IPS-15b (cell line): ENCODE data around the gene SKI.
A peak's percentile ranks its signal among the peaks of the same experiment; 100 is the strongest.

Source experiments
- H3K27me3 ChIP-seq: one replicate; pipeline ENCODE4 v1.6.1; 2013; ENCODE audit warnings: low read length; ENCODE audit not compliant: control insufficient read depth, insufficient read depth
- H3K36me3 ChIP-seq: one replicate; pipeline ENCODE4 v1.6.1; 2013; ENCODE audit warnings: low read length; ENCODE audit not compliant: control insufficient read depth, insufficient read depth
- H3K4me1 ChIP-seq: one replicate; pipeline ENCODE4 v1.6.1; 2013; ENCODE audit warnings: mild to moderate bottlenecking, low read length; ENCODE audit not compliant: control insufficient read depth, insufficient read depth
- H3K4me3 ChIP-seq: one replicate; pipeline ENCODE4 v1.5.1; 2013; ENCODE audit warnings: low read depth, low read length
- H3K9ac ChIP-seq: one replicate; pipeline ENCODE4 v1.6.1; 2013; ENCODE audit warnings: low read depth, mild to moderate bottlenecking, low read length
- H3K9me3 ChIP-seq: one replicate; pipeline ENCODE4 v1.6.1; 2013; ENCODE audit warnings: mild to moderate bottlenecking, low read length; ENCODE audit not compliant: control insufficient read depth, insufficient read depth

Gene SKI

GRCh38 chr1:2205191-2205952 is 22.7 kb upstream of the SKI start:
- no peaks in the 10 kb centered on the region for H3K36me3 ChIP-seq
- no peak overlapping the region for H3K9ac ChIP-seq
- peak overlapping the region; percentile 42 for H3K4me3 ChIP-seq
- H3K4me1 ChIP-seq, result peaks cover 2% of the 10 kb centered on the region
- no peaks in the 10 kb centered on the region for H3K9me3 ChIP-seq
- no peaks in the 10 kb centered on the region for H3K27me3 ChIP-seq

GRCh38 chr1:2206813-2207487 is 21.2 kb upstream of the SKI start:
- Histone ChIP-seq H3K36me3 (no peaks in the 10 kb centered on the region), H3K4me3 (no peak overlapping the region), H3K27me3 (no peaks in the 10 kb centered on the region), H3K4me1 (peaks cover 2% of the 10 kb centered on the region), H3K9me3 (no peaks in the 10 kb centered on the region), H3K9ac (no peak overlapping the region)

- no peaks in the 10 kb centered on the region for H3K36me3 ChIP-seq
- no peaks in the 10 kb centered on the region for H3K9me3 ChIP-seq
- peaks cover 2% of the 10 kb centered on the region for H3K4me1 ChIP-seq
- H3K9ac ChIP-seq, result no peak overlapping the region
- H3K4me3 ChIP-seq, result no peak overlapping the region
- no peaks in the 10 kb centered on the region for H3K27me3 ChIP-seq
Measured at GRCh38 chr1:2208309-2209239, 19.5 kb upstream of the SKI start.

GRCh38 chr1:2209400-2210083 is 18.6 kb upstream of the SKI start:
- Histone ChIP-seq H3K27me3 (no peaks in the 10 kb centered on the region), H3K36me3 (no peaks in the 10 kb centered on the region), H3K9ac (no peak overlapping the region), H3K4me3 (no peak overlapping the region), H3K4me1 (no peaks in the 10 kb centered on the region), H3K9me3 (no peaks in the 10 kb centered on the region)

GRCh38 chr1:2210084-2210653 is 17.9 kb upstream of the SKI start:
- H3K27me3 ChIP-seq, result no peaks in the 10 kb centered on the region
- no peaks in the 10 kb centered on the region for H3K4me1 ChIP-seq
- H3K9ac ChIP-seq, result no peak overlapping the region
- no peaks in the 10 kb centered on the region for H3K9me3 ChIP-seq
- H3K36me3 ChIP-seq, result no peaks in the 10 kb centered on the region
- H3K4me3 ChIP-seq, result no peak overlapping the region

- Histone ChIP-seq H3K4me3 (no peak overlapping the region), H3K27me3 (no peaks in the 10 kb centered on the region), H3K9ac (no peak overlapping the region), H3K4me1 (no peaks in the 10 kb centered on the region), H3K36me3 (no peaks in the 10 kb centered on the region), H3K9me3 (no peaks in the 10 kb centered on the region)
Measured at GRCh38 chr1:2210786-2211185, 17.3 kb upstream of the SKI start.

- H3K9me3 ChIP-seq, result no peaks in the 10 kb centered on the region
- no peaks in the 10 kb centered on the region for H3K4me1 ChIP-seq
- no peak overlapping the region for H3K4me3 ChIP-seq
- H3K27me3 ChIP-seq, result no peaks in the 10 kb centered on the region
- H3K36me3 ChIP-seq, result no peaks in the 10 kb centered on the region
- peak overlapping the region; percentile 37 for H3K9ac ChIP-seq
Measured at GRCh38 chr1:2212274-2212531, 15.9 kb upstream of the SKI start.

GRCh38 chr1:2212532-2213491 is 15.3 kb upstream of the SKI start:
- Histone ChIP-seq H3K36me3 (no peaks in the 10 kb centered on the region), H3K4me1 (no peaks in the 10 kb centered on the region), H3K9ac (peak overlapping the region; percentile 54), H3K27me3 (no peaks in the 10 kb centered on the region), H3K9me3 (no peaks in the 10 kb centered on the region), H3K4me3 (peak overlapping the region; percentile 46)

- Histone ChIP-seq H3K36me3 (no peaks in the 10 kb centered on the region), H3K9ac (no peak overlapping the region), H3K4me3 (no peak overlapping the region), H3K27me3 (no peaks in the 10 kb centered on the region), H3K9me3 (no peaks in the 10 kb centered on the region), H3K4me1 (no peaks in the 10 kb centered on the region)
Measured at GRCh38 chr1:2213576-2214505, 14.3 kb upstream of the SKI start.
